ENCODE data around the gene SERPINA10.

The SERPINA10 gene

GRCh38 chr14:94312481-94313246, 19.6 kb upstream of the SERPINA10 start:
- Histone ChIP-seq H2AFZ (ENCODE audit: low read length) (no peak overlapping the region), H3K79me2 (ENCODE audit: insufficient read depth, low read length) (no peaks in the 10 kb centered on the region), H3F3A (ENCODE audit: insufficient read depth, low read length) (no peaks in the 10 kb centered on the region), H3K27ac (ENCODE audit: low read depth, low read length, poor library complexity, severe bottlenecking) (no peak overlapping the region), H4K20me1 (ENCODE audit: insufficient read depth, low read length) (no peaks in the 10 kb centered on the region), H3K4me2 (ENCODE audit: low read length) (no peak overlapping the region), H3K4me3 (ENCODE audit: low read depth, low read length, poor library complexity, severe bottlenecking) (no peak overlapping the region), H3K9me3 (ENCODE audit: low read length) (no peaks in the 10 kb centered on the region), H3K4me1 (ENCODE audit: insufficient read depth, low read length, severe bottlenecking) (no peaks in the 10 kb centered on the region), H3K27me3 (ENCODE audit: insufficient read depth, low read length) (no peaks in the 10 kb centered on the region), H3K9me2 (ENCODE audit: low read depth, low read length) (no peaks in the 10 kb centered on the region), H3K9ac (ENCODE audit: low read length) (no peak overlapping the region), H3K36me3 (ENCODE audit: insufficient read depth, low read length) (no peaks in the 10 kb centered on the region)
- TF ChIP-seq CTCF (IDR thresholded peaks at IDR 0.05; ENCODE audit: low read length) = no peak
- no peak for TF ChIP-seq EZH2 (IDR thresholded peaks at IDR 0.05; ENCODE audit: borderline replicate concordance, low read length)

GRCh38 chr14:94310248-94310647, 17.2 kb upstream of the SERPINA10 start:
- Histone ChIP-seq H3K36me3 (ENCODE audit: insufficient read depth, low read length) (no peaks in the 10 kb centered on the region), H3K4me2 (ENCODE audit: low read length) (no peak overlapping the region), H3K27ac (ENCODE audit: low read depth, low read length, poor library complexity, severe bottlenecking) (no peak overlapping the region), H3K4me3 (ENCODE audit: low read depth, low read length, poor library complexity, severe bottlenecking) (no peak overlapping the region), H4K20me1 (ENCODE audit: insufficient read depth, low read length) (no peaks in the 10 kb centered on the region), H3K27me3 (ENCODE audit: insufficient read depth, low read length) (no peaks in the 10 kb centered on the region), H2AFZ (ENCODE audit: low read length) (no peak overlapping the region), H3K79me2 (ENCODE audit: insufficient read depth, low read length) (no peaks in the 10 kb centered on the region), H3F3A (ENCODE audit: insufficient read depth, low read length) (no peaks in the 10 kb centered on the region), H3K4me1 (ENCODE audit: insufficient read depth, low read length, severe bottlenecking) (no peaks in the 10 kb centered on the region), H3K9ac (ENCODE audit: low read length) (no peak overlapping the region), H3K9me3 (ENCODE audit: low read length) (no peaks in the 10 kb centered on the region), H3K9me2 (ENCODE audit: low read depth, low read length) (no peaks in the 10 kb centered on the region)
- TF ChIP-seq CTCF (IDR thresholded peaks at IDR 0.05; ENCODE audit: low read length) (no peak), EZH2 (IDR thresholded peaks at IDR 0.05; ENCODE audit: borderline replicate concordance, low read length) (no peak)

GRCh38 chr14:94309721-94310120, 16.7 kb upstream of the SERPINA10 start:
- Histone ChIP-seq H3K4me3 (ENCODE audit: low read depth, low read length, poor library complexity, severe bottlenecking) (no peak overlapping the region), H3K4me1 (ENCODE audit: insufficient read depth, low read length, severe bottlenecking) (no peaks in the 10 kb centered on the region), H3K27ac (ENCODE audit: low read depth, low read length, poor library complexity, severe bottlenecking) (no peak overlapping the region), H3F3A (ENCODE audit: insufficient read depth, low read length) (no peaks in the 10 kb centered on the region), H2AFZ (ENCODE audit: low read length) (no peak overlapping the region), H3K4me2 (ENCODE audit: low read length) (no peak overlapping the region), H3K27me3 (ENCODE audit: insufficient read depth, low read length) (no peaks in the 10 kb centered on the region), H3K9me2 (ENCODE audit: low read depth, low read length) (no peaks in the 10 kb centered on the region), H3K9me3 (ENCODE audit: low read length) (no peaks in the 10 kb centered on the region), H3K79me2 (ENCODE audit: insufficient read depth, low read length) (no peaks in the 10 kb centered on the region), H3K9ac (ENCODE audit: low read length) (no peak overlapping the region), H4K20me1 (ENCODE audit: insufficient read depth, low read length) (no peaks in the 10 kb centered on the region), H3K36me3 (ENCODE audit: insufficient read depth, low read length) (no peaks in the 10 kb centered on the region)
- TF ChIP-seq EZH2 (IDR thresholded peaks at IDR 0.05; ENCODE audit: borderline replicate concordance, low read length) (no peak), CTCF (IDR thresholded peaks at IDR 0.05; ENCODE audit: low read length) (no peak)

Measured in OCI-LY1 (cell line).